Measurements from ENCODE around the gene NKAIN2.

- TF ChIP-seq, protein P1, sequence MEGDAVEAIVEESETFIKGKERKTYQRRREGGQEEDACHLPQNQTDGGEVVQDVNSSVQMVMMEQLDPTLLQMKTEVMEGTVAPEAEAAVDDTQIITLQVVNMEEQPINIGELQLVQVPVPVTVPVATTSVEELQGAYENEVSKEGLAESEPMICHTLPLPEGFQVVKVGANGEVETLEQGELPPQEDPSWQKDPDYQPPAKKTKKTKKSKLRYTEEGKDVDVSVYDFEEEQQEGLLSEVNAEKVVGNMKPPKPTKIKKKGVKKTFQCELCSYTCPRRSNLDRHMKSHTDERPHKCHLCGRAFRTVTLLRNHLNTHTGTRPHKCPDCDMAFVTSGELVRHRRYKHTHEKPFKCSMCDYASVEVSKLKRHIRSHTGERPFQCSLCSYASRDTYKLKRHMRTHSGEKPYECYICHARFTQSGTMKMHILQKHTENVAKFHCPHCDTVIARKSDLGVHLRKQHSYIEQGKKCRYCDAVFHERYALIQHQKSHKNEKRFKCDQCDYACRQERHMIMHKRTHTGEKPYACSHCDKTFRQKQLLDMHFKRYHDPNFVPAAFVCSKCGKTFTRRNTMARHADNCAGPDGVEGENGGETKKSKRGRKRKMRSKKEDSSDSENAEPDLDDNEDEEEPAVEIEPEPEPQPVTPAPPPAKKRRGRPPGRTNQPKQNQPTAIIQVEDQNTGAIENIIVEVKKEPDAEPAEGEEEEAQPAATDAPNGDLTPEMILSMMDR (conservative IDR thresholded peaks at IDR 0.05 in 1 of 2, IDR thresholded peaks at IDR 0.05 in 1 of 2; ENCODE audit: extremely low read depth in 1 of 2, insufficient read depth in 1 of 2, low read depth in 1 of 2, low read length in 2 of 2) = no peak
- TF ChIP-seq EZH2 (IDR thresholded peaks at IDR 0.05; ENCODE audit: borderline replicate concordance, low read length) = no peak
These were observed 344.7 kb downstream of the NKAIN2 start for GRCh38 chr6:124148236-124148957.

All from mammary epithelial cell (primary cell).